HEK293T (cell line): ENCODE data around the gene DUSP10.

Source experiments
- CTCF ChIA-PET: fragments of 350-600 bp; formaldehyde crosslinking; extraction: SDS; loops from one replicate; lab custom pipeline; 2021; ENCODE audit warnings: antibody characterized with exemption, inconsistent platforms; lab: Yijun Ruan, JAX
- POLR2A ChIA-PET: fragments of 350-600 bp; formaldehyde crosslinking; extraction: SDS; loops from one replicate; lab custom pipeline; 2020; ENCODE audit warnings: antibody characterized with exemption, inconsistent platforms; lab: Yijun Ruan, JAX
- DNase-seq: peaks from one replicate; pipeline ENCODE4 v3.0.0; 2012; ENCODE audit warnings: mixed read lengths; ENCODE audit errors: extremely low spot score
- ARNT ChIP-seq: fragments of 450-650 bp; IDR thresholded peaks from 2 replicates; pipeline ENCODE4 v1.6.1; 2017; ENCODE audit warnings: mild to moderate bottlenecking
- BHLHE40 ChIP-seq: fragments of 450-650 bp; IDR thresholded peaks from 2 replicates; pipeline ENCODE4 v1.6.1; 2016; ENCODE audit warnings: mild to moderate bottlenecking, moderate library complexity, borderline replicate concordance
- CTBP1 ChIP-seq: fragments of 450-650 bp; IDR thresholded peaks from 2 replicates; pipeline ENCODE4 v1.6.1; 2016; ENCODE audit warnings: borderline replicate concordance
- ELF4 ChIP-seq: fragments of 450-650 bp; IDR thresholded peaks from 2 replicates; pipeline ENCODE4 v1.6.1; 2017; ENCODE audit warnings: antibody characterized with exemption
- FOXA1 ChIP-seq: fragments of 450-650 bp; IDR thresholded peaks from 2 replicates; pipeline ENCODE4 v1.6.1; 2016; ENCODE audit warnings: mild to moderate bottlenecking
- FOXK2 ChIP-seq: fragments of 450-650 bp; IDR thresholded peaks from 2 replicates; pipeline ENCODE4 v1.6.1; 2016; ENCODE audit warnings: mild to moderate bottlenecking
- FOXM1 ChIP-seq: fragments of 450-650 bp; IDR thresholded peaks from 2 replicates; pipeline ENCODE4 v1.6.1; 2017; ENCODE audit warnings: mild to moderate bottlenecking, borderline replicate concordance
- HDGF ChIP-seq: fragments of 450-650 bp; IDR thresholded peaks from 2 replicates; pipeline ENCODE4 v1.6.1; 2017; ENCODE audit warnings: antibody characterized with exemption, borderline replicate concordance
- L3MBTL2 ChIP-seq: fragments of 450-650 bp; conservative IDR thresholded peaks from 2 replicates; pipeline ENCODE4 v1.6.1; 2016; ENCODE audit warnings: mild to moderate bottlenecking
- LEF1 ChIP-seq: fragments of 450-650 bp; IDR thresholded peaks from 2 replicates; pipeline ENCODE4 v1.6.1; 2017; ENCODE audit warnings: mild to moderate bottlenecking, borderline replicate concordance
- NFRKB ChIP-seq: fragments of 450-650 bp; IDR thresholded peaks from 2 replicates; pipeline ENCODE4 v1.6.1; 2016; ENCODE audit warnings: mild to moderate bottlenecking, moderate library complexity
- PKNOX1 ChIP-seq: fragments of 450-650 bp; IDR thresholded peaks from 2 replicates; pipeline ENCODE4 v1.6.1; 2016
- SP1 ChIP-seq: fragments of 450-650 bp; IDR thresholded peaks from 2 replicates; pipeline ENCODE4 v1.6.1; 2017
- SUZ12 ChIP-seq: fragments of 450-650 bp; IDR thresholded peaks from 2 replicates; pipeline ENCODE4 v1.6.1; 2016; ENCODE audit warnings: mild to moderate bottlenecking
- TARDBP ChIP-seq: fragments of 450-650 bp; IDR thresholded peaks from 2 replicates; pipeline ENCODE4 v1.6.1; 2016
- ZNF384 ChIP-seq: fragments of 450-650 bp; IDR thresholded peaks from 2 replicates; pipeline ENCODE4 v1.6.1; 2016

Gene DUSP10

DNA sequence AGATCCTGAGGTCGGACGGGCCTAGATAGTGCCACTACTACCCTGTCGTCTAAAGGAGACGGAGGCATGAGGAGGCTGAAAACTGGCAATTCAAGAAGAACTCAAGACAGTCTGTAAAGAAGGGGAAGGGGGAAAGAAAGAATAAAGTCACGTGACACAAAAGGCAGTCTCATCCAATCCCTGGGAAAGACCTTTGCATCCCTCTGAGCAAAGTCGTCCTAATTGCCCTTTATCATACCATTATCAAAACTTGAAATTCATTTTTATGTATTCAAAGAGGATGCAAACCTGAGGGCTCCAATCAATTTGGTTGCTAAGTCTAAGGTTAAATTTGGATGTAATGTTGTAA lies 2.2 kb downstream of the DUSP10 start:
- ChIA-PET CTCF (no interaction called here), POLR2A (no interaction called here)
- no peak for TF ChIP-seq NFRKB
- no peak for TF ChIP-seq HDGF
- no peak for TF ChIP-seq FOXK2
- TF ChIP-seq ARNT, result no peak
- no peak for TF ChIP-seq TARDBP
- no peak for TF ChIP-seq PKNOX1
- no peak for TF ChIP-seq LEF1
- DNase-seq, result no peak

- ChIA-PET POLR2A (no interaction called here), CTCF (no interaction called here)
- DNase-seq, result no peak
- TF ChIP-seq BHLHE40 (no peak), SP1 (no peak), NFRKB (no peak), L3MBTL2 (no peak), FOXM1 (no peak), ARNT (no peak), CTBP1 (no peak), ZNF384 (no peak), FOXK2 (no peak), ELF4 (no peak), HDGF (no peak)
Measured at GRCh38 chr1:221739018-221739676, 2.7 kb downstream of the DUSP10 start.

DNA sequence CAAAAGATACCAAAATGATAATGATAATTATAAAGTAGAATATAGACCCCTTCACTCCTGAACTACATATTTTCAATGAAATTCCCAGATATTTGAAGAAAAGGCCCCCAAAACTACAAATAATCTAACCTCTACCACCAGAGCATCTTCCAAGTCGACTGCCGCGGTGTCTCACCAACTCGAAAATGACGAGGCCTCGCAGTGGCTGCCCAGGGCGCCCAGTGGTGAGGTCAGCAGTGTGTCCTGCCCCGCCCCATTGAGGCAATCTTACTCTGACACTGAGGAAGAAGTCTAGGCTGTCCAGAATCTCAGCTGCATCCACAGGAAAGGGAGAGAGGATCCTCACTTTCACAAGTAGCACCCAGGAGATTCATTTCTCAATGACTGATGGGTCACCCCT lies 5.2 kb downstream of the DUSP10 start:
- DNase-seq, result no peak
- TF ChIP-seq ARNT (no peak), CTBP1 (no peak), FOXA1 (no peak), SP1 (no peak), HDGF (no peak), PKNOX1 (no peak), FOXM1 (no peak)
- POLR2A ChIA-PET, result no interaction called here
- CTCF ChIA-PET, result no interaction called here

DNA sequence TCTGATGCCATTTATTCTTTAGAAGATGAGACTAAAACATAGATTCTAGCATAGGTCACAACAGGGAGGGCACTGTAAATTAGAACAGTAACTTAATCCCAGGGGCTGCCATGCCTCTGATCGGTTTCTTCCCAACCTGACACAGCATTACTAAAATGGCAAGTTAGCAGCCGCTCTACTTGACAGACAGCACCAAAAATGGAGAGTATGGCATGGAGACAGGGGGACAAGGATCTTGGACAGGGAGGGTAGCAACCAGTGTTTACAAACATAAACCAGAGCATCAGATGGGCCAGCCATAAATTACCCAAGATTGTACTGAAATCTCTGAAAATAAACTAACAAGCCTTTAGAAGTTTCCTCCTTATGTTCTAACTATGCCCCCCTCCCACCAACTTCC lies 5.9 kb downstream of the DUSP10 start:
- TF ChIP-seq BHLHE40, result no peak
- TF ChIP-seq NFRKB, result no peak
- no peak for TF ChIP-seq CTBP1
- no peak for TF ChIP-seq SUZ12
- no peak for TF ChIP-seq ELF4
- TF ChIP-seq FOXM1, result no peak
- no peak for TF ChIP-seq TARDBP
- TF ChIP-seq SP1, result no peak
- CTCF ChIA-PET, result no interaction called here
- POLR2A ChIA-PET, result no interaction called here
- DNase-seq, result no peak

DNA sequence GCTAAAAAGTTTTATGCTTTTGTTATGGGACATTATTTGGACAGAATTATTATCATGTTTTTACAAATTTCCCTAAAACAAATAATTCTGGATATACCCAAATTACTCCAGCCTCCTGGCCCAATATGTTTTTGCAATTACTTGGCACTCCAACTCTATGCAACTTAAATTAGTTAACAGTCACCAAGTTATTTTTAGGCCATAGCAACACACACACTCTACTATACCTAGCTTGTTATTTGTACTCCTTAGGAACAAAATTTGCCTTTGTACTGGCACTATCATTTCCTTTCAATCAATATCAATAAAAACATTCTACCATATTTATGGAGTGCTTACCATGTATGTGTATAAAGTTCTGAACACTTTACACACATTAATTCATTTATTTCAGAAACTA lies 7.7 kb downstream of the DUSP10 start:
- TF ChIP-seq BHLHE40 (no peak), ARNT (no peak), ELF4 (no peak), NFRKB (no peak), TARDBP (no peak), FOXM1 (no peak), SP1 (no peak), HDGF (no peak), FOXA1 (no peak), LEF1 (no peak), ZNF384 (no peak), CTBP1 (no peak)
- ChIA-PET POLR2A (no interaction called here), CTCF (no interaction called here)
- no peak for DNase-seq

- POLR2A ChIA-PET, result no interaction called here
- no peak for DNase-seq
- TF ChIP-seq BHLHE40 (no peak), HDGF (no peak), FOXA1 (no peak), ZNF384 (no peak), TARDBP (no peak), FOXM1 (no peak), CTBP1 (no peak), SP1 (no peak), NFRKB (no peak), ELF4 (no peak), L3MBTL2 (no peak), PKNOX1 (no peak), ARNT (no peak), FOXK2 (no peak)
- CTCF ChIA-PET, result no interaction called here
Measured at GRCh38 chr1:221732052-221732451, 9.8 kb downstream of the DUSP10 start.
